Non-pigmented ciliary epithelial cell (primary cell): Measurements from ENCODE around the gene FKBP2.

ENCODE experiments used
- DNase-seq: peaks from one replicate; pipeline ENCODE4 v3.0.0-alpha.2; 2010; ENCODE audit warnings: low read depth

FKBP2 gene

GRCh38 chr11:64249563-64250414 lies 8.9 kb downstream of the FKBP2 start:
- no peak for DNase-seq

GRCh38 chr11:64250415-64251015 lies 9.6 kb downstream of the FKBP2 start:
- no peak for DNase-seq

GRCh38 chr11:64251016-64251752 lies 10.3 kb downstream of the FKBP2 start, which contains the start of gene PLCB3:
PLCB3 (plus strand) TSS chr11:64251530; CDS start chr11:64251650, 120 bp downstream.
- no peak for DNase-seq

- no peak for DNase-seq
Measured at GRCh38 chr11:64251753-64252002, 10.8 kb downstream of the FKBP2 start.

GRCh38 chr11:64252003-64252872 lies 11.3 kb downstream of the FKBP2 start:
- DNase-seq, result no peak

GRCh38 chr11:64253043-64253442 lies 12.1 kb downstream of the FKBP2 start:
- DNase-seq, result no peak

- no peak for DNase-seq
Measured at GRCh38 chr11:64253481-64253880, 12.6 kb downstream of the FKBP2 start.

- no peak for DNase-seq
Measured at GRCh38 chr11:64254326-64254725, 13.4 kb downstream of the FKBP2 start.

- DNase-seq, result no peak
Measured at GRCh38 chr11:64255135-64256128, 14.5 kb downstream of the FKBP2 start.

GRCh38 chr11:64256300-64256699 lies 15.4 kb downstream of the FKBP2 start:
- DNase-seq, result no peak

GRCh38 chr11:64258356-64258755 lies 17.5 kb downstream of the FKBP2 start:
- no peak for DNase-seq

- no peak for DNase-seq
Measured at GRCh38 chr11:64258946-64259532, 18.1 kb downstream of the FKBP2 start.

- no peak for DNase-seq
Measured at GRCh38 chr11:64259533-64260067, 18.7 kb downstream of the FKBP2 start.

GRCh38 chr11:64260147-64260708 lies 19.3 kb downstream of the FKBP2 start:
- DNase-seq, result no peak

GRCh38 chr11:64261556-64262080 lies 20.7 kb downstream of the FKBP2 start:
- no peak for DNase-seq

GRCh38 chr11:64262271-64263002 lies 21.5 kb downstream of the FKBP2 start:
- no peak for DNase-seq

- no peak for DNase-seq
Measured at GRCh38 chr11:64263021-64263946, 22.4 kb downstream of the FKBP2 start.

GRCh38 chr11:64263947-64264317 lies 23.0 kb downstream of the FKBP2 start:
- DNase-seq, result no peak
